Right ventricle myocardium inferior (tissue), 1 donor: Measurements from ENCODE around the gene CAMTA1. TPM values are rescaled to one million over a fixed set of nuclear protein-coding genes. Genes with fewer than 3 reads are reported as not detected.

Experiments used
- ATAC-seq: fragments of 200-7000 bp; cut with Tn5 transposase; one replicate; pipeline ENCODE4 v1.9.1; 2020; ENCODE audit warnings: mild to moderate bottlenecking, moderate library complexity
- DNase-seq: peaks from one replicate; pipeline ENCODE4 v3.0.0; 2021; ENCODE audit errors: missing footprints
- intact Hi-C: fragments of 100-400 bp; cut with DNase I; formaldehyde crosslinking; loops from one replicate; pipeline ENCODE4 v1.11.0; 2022
- total RNA-seq: library from RNA; stranded (reverse); fragmentation: NEBNext Ultra II Directional; extraction: Animal tissue kit (Norgen Biotek cat#: 25700); gene quantifications from one replicate; pipeline ENCODE4 v1.2.1, GENCODE V29; 2021
- donor health status: DM: no; HTN: yes; CAD: no; lungs with severe emphysema.

The CAMTA1 gene
- total RNA-seq, 1 donor from 2014 or later, result 159 TPM

DNA sequence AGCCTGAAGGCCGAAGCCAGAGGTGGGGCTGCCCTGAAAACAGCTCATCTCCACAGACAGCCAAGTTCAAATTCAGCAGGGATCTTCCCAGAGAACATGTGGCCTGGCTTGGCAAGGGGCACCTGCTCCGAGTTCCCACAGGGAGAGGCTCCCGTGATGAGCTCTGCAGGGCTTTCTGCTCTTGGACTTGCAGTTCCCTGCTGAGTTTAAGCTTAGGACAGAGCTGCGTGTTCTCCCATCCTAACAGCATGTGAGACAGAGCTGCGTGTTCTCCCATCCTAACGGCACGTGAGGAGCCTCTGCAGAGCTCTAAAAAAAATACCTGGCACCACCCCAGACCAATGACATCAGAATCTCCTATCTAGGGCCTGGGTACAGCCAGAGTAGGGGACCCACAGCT lies 872.8 kb downstream of the CAMTA1 start:
- intact Hi-C loops, result no loop called here

DNA sequence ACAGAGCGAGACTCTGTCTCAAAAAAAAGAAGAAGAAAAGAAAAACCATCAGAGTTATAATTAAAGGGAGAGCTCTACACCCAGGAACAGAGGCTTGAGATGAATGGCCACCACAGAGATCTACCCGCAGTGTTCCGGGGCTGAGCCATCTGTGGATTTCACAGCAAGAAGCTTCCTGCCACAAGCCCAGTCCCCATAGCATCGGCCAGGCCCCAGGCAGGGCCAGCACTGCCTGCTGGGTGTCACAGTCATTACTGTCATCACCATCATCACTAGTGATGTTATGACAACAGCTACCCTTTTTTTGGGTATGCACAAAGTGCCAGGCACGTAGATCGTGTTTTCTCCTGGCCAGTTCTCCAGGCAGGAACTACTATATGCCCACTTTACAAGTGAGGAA lies 874.3 kb downstream of the CAMTA1 start:
- intact Hi-C loops, result no loop called here
- ATAC-seq, result no peak
- peak; percentile 64 for DNase-seq

More for the DNA sequence above, 872.8 kb downstream of the CAMTA1 start:
- DNase-seq, result peak; percentile 11
- ATAC-seq, result peak; percentile 29

DNA sequence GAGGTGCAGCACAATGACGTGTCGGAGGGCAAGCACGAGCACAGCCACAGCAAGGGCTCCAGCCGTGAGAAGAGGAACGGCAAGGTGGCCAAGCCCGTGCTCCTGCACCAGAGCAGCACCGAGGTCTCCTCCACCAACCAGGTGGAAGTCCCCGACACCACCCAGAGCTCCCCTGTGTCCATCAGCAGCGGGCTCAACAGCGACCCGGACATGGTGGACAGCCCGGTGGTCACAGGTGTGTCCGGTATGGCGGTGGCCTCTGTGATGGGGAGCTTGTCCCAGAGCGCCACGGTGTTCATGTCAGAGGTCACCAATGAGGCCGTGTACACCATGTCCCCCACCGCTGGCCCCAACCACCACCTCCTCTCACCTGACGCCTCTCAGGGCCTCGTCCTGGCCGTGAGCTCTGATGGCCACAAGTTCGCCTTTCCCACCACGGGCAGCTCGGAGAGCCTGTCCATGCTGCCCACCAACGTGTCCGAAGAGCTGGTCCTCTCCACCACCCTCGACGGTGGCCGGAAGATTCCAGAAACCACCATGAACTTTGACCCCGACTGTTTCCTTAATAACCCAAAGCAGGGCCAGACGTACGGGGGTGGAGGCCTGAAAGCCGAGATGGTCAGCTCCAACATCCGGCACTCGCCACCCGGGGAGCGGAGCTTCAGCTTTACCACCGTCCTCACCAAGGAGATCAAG lies 878.3 kb downstream of the CAMTA1 start:
- peak; percentile 58 for DNase-seq
- intact Hi-C loops, result no loop called here
- ATAC-seq, result no peak

DNA sequence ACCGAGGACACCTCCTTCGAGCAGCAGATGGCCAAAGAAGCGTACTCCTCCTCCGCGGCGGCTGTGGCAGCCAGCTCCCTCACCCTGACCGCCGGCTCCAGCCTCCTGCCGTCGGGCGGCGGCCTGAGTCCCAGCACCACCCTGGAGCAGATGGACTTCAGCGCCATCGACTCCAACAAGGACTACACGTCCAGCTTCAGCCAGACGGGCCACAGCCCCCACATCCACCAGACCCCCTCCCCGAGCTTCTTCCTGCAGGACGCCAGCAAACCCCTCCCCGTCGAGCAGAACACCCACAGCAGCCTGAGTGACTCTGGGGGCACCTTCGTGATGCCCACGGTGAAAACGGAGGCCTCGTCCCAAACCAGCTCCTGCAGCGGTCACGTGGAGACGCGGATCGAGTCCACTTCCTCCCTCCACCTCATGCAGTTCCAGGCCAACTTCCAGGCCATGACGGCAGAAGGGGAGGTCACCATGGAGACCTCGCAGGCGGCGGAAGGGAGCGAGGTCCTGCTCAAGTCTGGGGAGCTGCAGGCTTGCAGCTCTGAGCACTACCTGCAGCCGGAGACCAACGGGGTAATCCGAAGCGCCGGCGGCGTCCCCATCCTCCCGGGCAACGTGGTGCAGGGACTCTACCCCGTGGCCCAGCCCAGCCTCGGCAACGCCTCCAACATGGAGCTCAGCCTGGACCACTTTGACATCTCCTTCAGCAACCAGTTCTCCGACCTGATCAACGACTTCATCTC lies 879.1 kb downstream of the CAMTA1 start:
- ATAC-seq, result no peak
- intact Hi-C loops, result no loop called here

DNA sequence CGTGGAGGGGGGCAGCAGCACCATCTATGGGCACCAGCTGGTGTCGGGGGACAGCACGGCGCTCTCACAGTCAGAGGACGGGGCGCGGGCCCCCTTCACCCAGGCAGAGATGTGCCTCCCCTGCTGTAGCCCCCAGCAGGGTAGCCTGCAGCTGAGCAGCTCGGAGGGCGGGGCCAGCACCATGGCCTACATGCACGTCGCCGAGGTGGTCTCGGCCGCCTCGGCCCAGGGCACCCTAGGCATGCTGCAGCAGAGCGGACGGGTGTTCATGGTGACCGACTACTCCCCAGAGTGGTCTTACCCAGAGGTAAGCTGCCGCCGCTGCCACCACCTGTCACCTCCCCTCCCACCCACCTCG lies 879.6 kb downstream of the CAMTA1 start:
- no peak for ATAC-seq
- intact Hi-C loops, result loop anchor here (5.0 kb wide), 1 partner anchor 237 kb away; no protein-coding TSS in a partner anchor
- peak; percentile 32 for DNase-seq

More for the DNA sequence above, 879.1 kb downstream of the CAMTA1 start:
- DNase-seq, result peak; percentile 55

DNA sequence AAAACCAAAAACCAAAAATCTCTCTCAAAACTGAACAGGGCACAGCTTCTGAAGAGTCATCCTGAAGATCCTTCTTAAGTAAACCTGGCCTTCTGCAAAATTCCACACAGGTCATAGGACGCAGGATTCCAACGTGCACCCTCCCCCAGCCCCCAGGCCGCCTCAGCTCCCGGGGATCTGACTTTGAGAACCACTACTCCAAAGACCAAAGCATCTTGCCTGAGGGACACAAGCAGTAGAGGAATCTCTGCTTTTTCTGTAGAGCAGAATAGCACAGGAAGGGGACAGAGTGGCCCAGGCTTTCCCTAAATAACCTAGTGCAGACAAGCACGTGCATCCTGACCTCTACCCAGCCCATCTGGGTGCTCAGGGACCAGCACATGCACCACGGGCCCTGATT lies 881.0 kb downstream of the CAMTA1 start:
- DNase-seq (peak; percentile 51), ATAC-seq (no peak)
- intact Hi-C loops, result loop anchor here (5.0 kb wide), 1 partner anchor 236 kb away; no protein-coding TSS in a partner anchor

DNA sequence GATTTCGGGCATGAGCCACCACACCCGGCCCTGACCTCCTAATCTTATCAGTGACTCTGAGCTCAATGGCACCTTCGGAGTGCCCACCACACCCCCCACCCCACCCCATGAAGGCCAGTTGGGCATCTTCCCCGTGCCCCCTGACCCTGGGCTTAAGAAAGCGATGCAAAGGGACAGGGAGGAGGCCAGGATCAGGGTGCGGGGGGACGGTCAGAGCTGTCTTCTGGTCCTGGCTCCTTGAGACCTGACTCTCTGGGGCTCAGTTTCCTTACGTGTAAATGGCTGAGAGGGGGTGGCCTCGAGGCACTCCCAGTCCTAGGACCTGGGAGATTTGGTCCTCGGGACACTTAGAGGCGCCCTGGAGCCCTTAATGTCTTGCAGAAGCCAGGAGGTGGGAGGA lies 881.9 kb downstream of the CAMTA1 start:
- intact Hi-C loops, result loop anchor here (1.0 to 5.0 kb wide), 2 partner anchors 85 to 235 kb away; no protein-coding TSS in a partner anchor
- DNase-seq, result no peak
- ATAC-seq, result no peak

DNA sequence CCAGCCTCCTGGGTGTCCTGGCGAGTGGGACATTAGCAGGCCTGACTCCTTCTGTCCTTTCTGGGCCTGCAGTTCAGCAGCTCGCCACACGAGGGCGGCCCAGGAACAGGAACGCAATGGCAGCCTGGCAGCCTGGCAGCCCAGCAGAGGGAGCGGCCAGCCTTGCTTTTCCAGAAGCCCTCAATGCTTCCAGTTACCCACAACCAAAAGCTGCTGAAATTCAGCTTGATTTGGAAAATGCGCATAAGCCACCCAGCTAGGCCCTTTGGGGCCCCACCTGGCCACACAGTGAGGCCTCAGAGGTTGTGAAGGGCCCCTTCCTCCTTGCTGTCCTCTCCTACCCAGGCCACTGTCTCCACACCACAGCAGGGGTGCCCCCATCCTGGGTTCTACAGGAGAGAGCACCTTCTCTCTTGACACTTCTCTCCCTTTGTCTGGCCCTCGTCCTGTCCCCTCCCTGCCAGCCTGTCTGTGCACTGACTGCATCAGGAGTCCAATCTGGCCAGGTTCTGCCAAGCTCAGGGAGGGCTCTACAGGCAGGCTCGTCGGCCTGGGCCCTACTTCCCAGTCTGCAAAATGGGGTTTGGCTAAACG lies 882.5 kb downstream of the CAMTA1 start:
- peak; percentile 81 for ATAC-seq
- intact Hi-C loops, result loop anchor here (1.0 to 5.0 kb wide), 2 partner anchors 85 to 235 kb away; no protein-coding TSS in a partner anchor

DNA sequence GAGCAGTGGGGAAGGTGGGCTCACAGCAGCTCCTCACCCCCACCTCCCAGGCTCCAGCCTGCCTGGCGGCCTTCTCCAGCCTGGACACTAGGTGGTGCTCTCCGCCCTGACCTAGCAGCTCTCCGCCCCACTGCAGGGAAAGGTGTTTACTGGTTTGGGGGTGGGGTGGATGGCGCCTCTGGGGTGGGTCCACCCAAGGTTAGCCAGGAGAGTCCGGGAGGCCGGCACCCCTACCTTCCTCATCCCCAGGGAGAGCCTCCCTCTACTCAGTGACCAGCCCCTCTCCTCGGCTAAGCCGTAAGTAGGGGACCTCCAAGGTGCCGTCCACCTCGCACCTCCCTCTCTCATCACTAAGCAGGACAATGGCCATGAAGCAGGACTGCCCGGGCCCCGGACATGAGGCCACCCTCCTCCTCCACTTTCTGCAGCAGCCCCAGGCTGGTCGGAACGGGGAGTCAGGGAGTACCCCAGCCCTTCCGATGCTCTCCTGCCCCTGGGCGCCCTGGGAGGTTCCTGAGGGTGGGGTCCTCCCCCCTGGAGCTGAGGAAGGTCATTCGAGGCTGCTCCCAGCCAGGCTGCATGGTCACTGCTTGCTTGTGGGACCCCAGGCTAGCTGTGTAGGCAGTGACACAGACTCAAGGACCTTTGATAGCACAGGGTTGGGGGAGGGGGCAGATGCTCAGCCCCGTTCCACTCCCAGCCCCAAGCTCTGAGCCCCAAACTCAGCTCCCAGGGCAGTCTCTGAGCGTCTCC lies 884.5 kb downstream of the CAMTA1 start:
- intact Hi-C loops, result loop anchor here (5.0 kb wide), 1 partner anchor 233 kb away; no protein-coding TSS in a partner anchor
- peak; percentile 81 for DNase-seq
- ATAC-seq, result peak; percentile 57

More for the DNA sequence above, 882.5 kb downstream of the CAMTA1 start:
- DNase-seq, result peak; percentile 95

DNA sequence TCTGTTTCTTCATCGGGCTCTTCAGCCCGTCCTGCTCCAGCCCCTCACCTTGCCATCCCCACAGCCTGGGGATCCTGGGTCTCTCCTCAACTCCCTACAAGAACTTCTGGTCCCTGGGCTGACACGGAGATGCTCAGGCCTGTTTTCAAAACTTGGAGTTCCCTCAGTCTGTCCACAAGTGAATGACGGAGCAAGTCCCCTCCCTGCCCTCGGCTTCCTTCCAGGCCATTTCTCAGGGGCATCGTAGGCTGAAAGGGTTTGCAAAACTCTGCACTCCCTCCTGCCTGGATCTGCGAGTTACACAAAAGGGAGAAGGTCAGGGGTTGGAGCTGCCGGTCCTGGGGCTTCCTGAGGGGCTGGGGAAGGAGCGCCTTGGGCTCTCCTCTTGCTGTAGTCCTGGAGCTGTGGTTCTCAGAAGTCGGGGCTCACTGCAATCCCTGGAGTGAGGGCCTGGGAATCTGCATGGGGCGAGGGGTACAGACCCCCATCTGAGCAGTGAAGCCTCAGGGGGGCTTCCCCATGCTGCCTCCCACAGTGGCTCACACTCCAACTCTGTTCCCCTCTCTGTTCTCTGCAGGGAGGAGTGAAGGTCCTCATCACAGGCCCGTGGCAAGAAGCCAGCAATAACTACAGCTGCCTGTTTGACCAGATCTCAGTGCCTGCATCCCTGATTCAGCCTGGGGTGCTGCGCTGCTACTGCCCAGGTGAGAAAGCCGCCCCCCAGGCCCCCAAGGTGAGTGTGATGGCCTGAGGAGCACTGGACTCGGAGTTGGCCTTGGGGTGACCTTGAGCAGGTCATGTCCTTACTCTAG lies 885.3 kb downstream of the CAMTA1 start:
- peak; percentile 77 for DNase-seq
- intact Hi-C loops, result no loop called here
- ATAC-seq, result peak; percentile 49

DNA sequence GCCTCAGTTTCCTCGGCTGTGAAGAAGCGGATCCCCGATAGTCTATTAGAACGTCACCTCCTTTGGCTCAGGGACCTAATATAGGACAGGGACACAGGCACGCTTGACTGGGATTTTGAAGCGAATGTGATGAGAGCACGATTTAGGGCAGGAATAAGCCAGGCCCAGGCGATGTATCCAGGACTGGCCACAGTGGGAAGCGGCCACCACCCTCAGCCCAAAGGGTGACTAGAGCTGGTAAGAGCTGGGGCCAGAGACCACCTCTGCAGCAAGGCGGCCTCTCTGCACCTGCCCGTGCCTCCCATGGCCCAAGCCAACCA lies 885.9 kb downstream of the CAMTA1 start:
- intact Hi-C loops, result no loop called here
- DNase-seq, result peak; percentile 53
- ATAC-seq, result no peak

DNA sequence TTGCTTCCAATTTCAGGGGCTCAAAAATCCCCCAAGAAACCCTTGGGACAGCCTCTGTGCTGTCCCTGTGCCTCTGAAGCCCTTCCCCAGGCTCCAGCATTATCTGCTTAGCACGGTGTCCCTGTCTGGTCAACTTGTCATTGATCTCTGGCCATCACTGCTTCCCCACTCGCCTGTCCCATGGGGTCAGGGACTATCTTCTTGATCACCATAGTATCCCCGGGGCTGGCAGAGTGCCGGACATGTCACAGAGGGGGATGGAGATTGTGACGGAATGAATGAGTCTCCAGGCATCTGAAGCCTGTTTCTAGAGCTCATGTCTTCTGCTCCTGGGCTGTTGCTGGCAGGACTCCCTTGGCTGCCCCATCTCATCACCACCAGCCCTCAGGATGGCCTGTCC lies 886.4 kb downstream of the CAMTA1 start:
- peak; percentile 41 for DNase-seq
- intact Hi-C loops, result no loop called here
- no peak for ATAC-seq

DNA sequence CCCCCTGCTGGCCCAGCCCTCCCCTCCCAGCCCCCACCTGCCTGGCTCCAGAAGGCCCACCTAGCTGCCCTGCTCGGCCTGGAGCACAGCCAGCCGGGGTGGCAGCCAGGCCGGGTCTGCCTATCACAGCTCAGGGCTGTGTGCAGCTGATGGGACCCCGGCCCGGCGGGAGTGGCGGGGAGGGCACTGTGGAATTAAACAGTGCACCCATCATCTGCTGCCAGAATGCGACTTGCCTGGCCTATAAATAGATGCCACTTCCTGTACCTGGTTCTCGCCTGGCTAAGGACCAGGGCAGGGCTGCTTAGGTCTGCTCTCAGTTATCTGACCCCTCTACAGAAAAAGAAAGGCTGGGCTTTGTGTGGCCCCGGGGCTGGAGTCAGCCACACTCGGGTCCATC lies 887.6 kb downstream of the CAMTA1 start:
- DNase-seq, result peak; percentile 68
- intact Hi-C loops, result no loop called here
- ATAC-seq, result no peak

DNA sequence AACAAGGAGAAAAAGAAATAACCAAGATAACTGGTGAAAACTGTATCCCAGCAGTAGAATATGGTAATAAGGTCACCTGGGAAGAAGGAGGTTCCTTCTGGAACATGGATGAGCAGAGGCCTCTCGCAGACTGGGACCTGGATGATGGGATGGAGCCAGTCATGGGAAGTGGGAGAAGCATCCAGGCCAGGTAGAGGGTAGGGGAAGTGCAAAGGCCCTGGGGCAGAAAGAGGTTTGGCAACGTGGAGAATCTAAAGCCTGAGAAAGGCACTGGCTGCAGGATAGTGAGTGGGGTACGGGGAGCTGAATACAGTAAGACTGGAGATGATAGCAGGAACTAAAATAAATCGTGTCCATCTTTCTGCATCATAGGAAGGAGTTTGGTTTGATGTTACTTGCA lies 889.7 kb downstream of the CAMTA1 start:
- no peak for ATAC-seq
- intact Hi-C loops, result no loop called here
- no peak for DNase-seq

DNA sequence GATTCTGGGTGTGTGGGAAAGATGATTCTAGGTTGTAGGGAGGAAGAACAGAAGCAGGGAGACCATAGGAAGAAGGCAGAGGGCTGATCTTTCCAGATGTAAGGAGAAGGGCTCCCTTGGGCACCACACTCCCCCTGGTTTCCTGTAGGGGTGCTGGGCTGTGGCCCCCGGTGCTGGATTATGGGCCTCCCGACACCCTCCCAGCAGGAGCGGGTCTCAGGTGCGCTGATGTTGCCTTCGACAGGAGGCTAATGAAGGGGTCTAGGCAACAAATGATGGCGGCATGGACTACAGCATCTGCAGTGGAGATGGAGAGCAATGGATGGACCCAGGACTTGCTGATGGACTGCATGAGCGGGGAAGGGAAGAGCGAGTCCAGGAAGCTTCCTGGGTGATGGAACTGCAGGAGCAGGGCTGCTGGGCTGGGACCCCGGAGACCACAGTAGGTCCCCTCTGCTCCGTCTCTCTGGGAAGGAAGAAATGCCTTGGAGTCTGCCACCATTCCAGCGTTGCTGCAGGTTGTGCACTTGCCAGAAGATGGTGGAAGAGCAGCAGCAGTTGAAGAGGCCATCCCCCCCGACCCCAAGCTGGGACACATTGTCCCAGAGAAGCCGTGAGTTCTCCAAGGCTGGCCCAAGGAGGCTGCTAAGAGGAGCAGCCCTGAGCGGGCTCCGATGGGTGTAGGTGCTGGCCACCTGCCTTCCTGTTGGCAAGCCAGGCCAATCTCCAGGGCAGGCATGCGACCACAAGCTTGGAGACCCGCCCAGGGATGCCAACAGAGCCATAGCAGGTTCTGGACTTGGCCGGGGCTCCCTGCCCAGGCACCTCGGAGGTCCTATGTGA lies 890.4 kb downstream of the CAMTA1 start:
- intact Hi-C loops, result no loop called here
- no peak for ATAC-seq
- no peak for DNase-seq

DNA sequence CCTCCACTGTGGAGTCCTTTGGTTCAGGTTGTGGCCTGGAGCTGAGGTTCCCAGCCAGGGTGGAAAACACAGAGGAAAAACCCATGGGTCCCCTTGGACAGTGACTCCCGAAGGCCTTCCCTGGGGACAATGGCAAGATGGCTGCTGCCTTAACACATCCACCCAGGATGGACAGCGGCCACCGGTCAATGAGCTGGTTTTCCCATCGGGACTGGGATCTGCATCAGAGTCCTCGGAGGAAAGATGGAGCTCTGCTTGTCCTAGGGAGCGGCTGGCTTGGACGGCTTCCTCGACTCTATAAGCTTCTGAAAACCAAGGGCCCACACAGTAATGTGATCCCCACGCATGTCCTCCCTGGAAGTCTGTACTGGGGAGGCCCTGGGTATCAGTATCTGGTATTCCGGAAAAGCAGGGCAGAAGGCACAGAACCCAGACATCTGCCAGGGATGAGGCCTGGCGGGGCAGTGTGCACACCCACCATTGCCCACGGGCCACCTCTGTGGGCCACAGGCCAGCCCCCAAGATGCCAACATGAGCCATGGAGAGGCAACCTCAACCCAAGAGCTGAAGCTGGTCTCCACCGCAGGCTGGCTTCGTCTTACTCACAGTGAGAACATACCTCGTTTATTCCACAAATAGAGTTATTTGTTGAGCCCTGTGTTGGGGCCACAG lies 891.2 kb downstream of the CAMTA1 start:
- ATAC-seq (no peak), DNase-seq (no peak)
- intact Hi-C loops, result no loop called here

DNA sequence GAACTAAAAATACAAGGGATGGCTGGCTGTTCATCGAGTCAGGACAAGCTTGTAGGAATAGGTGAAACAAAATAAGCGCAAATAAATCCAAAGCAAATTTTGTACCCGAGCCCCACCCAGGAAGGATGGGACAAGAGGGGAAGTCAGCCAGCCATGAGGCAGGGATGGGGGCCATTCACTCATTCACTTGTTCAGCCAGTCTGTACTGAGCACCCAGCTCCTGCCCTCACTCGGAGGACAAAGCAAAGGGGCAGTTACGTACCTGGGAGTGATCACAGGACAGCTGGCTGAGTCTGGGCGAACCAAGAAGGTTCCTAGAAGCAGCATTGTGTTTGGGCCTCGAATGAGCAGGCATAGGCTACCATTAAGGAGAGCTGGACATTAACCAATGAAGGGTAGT lies 891.9 kb downstream of the CAMTA1 start:
- no peak for DNase-seq
- intact Hi-C loops, result no loop called here

More for the DNA sequence above, 891.9 kb downstream of the CAMTA1 start:
- no peak for ATAC-seq
